VCaP (cell line): ENCODE data around the gene GTF2F1.

Experiments
- H3K27ac ChIP-seq: fragments of 450-650 bp; 2 replicates; pipeline ENCODE4 v1.5.1; 2017
- CTCF ChIP-seq: fragments of 450-650 bp; conservative IDR thresholded peaks from 2 replicates; pipeline ENCODE4 v1.5.1; 2017; ENCODE audit warnings: mild to moderate bottlenecking, moderate library complexity

Gene GTF2F1

GRCh38 chr19:6387372-6387771 is 5.6 kb downstream of the GTF2F1 start:
- TF ChIP-seq CTCF: no peak
- H3K27ac ChIP-seq: no peak overlapping the region

GRCh38 chr19:6384381-6384780 is 8.6 kb downstream of the GTF2F1 start:
- H3K27ac ChIP-seq: no peak overlapping the region
- TF ChIP-seq CTCF: no peak

DNA sequence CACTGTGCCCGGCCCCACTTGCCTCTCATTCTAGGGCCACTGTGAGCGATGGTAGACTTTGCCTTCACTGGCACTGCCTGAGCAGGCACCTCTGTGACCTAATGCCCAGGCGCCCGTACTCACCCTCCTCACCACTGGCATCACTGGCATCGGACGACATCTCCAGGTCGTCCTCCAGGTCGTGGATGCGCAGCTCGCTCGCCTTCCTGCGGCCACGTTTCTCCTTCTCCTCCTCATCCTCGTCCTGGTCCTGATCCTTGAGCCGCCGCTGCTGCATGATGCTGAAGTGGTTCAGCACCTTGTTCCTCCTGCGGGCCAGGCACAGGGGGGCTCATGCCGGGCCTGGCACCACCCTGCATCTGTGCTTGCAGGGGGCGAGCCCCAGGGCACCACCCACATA is 9.8 kb downstream of the GTF2F1 start:
- no peak for TF ChIP-seq CTCF
- no peak overlapping the region for H3K27ac ChIP-seq

DNA sequence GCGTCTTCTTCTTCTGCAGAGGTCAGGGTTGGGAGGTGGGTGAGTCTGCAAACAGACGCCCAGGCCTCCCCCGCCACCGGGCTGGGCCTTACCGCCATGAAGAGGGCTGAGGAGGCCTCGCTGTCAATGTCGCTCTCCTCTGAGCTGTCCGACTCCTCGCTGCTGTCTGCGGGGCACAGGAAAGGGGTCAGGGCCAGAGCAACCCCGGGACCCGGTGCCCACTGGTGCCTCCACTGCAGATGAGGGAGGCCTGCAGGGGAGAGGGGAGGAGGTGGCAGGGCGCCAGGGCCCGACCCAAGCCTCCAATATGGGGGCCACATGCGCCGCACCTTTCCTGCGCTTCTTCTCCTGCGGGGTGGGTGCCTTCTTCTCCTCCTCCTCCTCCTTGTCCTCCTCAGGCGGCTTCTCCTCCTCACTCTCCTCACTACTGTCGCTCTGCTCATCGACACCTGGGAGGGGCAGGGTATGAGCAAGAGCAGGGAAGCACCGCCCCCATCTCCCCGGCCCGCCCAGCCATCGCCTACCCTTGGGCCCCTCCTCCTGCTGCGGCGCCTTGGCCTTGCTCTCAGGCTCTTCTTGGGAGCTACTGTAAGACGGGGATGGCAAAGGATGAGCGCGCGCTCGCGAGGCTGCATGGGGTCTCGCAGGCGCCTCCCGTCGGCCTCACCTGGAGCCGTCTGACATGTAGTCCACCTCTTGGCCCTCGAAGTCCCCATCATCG is 11.8 kb downstream of the GTF2F1 start:
- no peak overlapping the region for H3K27ac ChIP-seq
- no peak for TF ChIP-seq CTCF

DNA sequence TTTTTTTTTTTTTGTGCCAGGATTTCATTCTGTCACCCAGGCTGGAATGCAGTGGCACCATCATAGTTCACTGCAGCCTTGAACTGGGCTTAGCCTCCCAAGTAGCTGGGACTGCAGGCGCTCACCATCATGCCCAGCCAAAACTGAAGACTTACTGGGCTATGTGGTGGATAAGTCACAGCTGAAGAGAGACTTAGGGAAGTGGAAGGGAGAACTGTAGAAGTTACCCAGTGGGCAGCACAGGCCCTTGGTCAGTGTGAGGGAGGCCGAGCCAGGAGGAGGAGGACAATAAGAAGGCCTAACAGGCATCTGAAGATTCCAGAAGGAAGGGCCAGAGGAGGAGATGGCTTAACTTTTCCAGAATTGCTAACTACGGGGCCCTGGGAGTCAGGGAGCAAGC is 13.2 kb downstream of the GTF2F1 start:
- H3K27ac ChIP-seq: no peak overlapping the region
- TF ChIP-seq CTCF: no peak

DNA sequence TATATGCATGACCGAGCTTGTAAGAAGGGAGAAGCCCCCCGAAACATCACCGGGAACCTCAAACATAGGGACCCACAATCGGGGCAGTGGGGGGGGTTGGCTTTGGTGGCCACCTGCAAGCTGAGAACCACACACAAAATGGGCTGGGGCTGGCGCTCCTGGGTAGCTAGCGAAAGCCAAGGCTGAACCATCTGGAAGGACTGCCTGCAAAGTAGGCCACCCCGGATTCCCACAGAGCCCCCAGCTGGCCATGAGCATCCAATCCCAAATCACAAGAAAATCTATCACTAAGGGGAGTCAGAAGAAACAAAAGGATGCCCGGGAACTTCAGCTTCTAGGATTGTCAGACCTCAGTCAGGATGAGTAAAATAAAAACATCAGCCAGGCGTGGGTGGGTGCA is 14.5 kb downstream of the GTF2F1 start:
- TF ChIP-seq CTCF: no peak
- H3K27ac ChIP-seq: no peak overlapping the region

- TF ChIP-seq CTCF: no peak
- no peak overlapping the region for H3K27ac ChIP-seq
Observed at GRCh38 chr19:6378041-6378440, 14.9 kb downstream of the GTF2F1 start.
